GM18511 (cell line): ENCODE results near the gene PTPRD.

Source experiments
- ATAC-seq: cut with Tn5 transposase; IDR thresholded peaks from one replicate; pipeline ENCODE4 v1.9.1; 2021; ENCODE audit warnings: mild to moderate bottlenecking, moderate library complexity; ENCODE audit not compliant: unreplicated experiment

Gene PTPRD

DNA sequence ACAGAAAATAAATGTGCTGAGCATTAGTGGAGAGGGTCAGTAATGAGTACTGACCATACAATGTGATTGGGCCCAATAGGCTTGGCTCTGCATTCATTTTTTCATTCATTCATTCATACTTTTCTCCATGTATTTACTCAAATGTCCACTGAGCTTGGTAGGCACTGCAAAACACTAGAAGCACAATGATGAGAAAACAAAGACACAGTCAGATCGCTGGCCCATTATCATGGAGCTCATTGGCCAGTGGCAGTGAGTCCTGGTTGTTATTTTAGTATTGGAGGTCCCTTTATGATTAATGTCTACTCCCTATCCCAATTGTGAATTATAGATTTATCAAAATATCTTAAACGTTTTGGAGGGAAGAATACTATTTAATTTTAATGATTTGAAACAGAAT lies 1733.5 kb downstream of the PTPRD start:
- no peak for ATAC-seq

DNA sequence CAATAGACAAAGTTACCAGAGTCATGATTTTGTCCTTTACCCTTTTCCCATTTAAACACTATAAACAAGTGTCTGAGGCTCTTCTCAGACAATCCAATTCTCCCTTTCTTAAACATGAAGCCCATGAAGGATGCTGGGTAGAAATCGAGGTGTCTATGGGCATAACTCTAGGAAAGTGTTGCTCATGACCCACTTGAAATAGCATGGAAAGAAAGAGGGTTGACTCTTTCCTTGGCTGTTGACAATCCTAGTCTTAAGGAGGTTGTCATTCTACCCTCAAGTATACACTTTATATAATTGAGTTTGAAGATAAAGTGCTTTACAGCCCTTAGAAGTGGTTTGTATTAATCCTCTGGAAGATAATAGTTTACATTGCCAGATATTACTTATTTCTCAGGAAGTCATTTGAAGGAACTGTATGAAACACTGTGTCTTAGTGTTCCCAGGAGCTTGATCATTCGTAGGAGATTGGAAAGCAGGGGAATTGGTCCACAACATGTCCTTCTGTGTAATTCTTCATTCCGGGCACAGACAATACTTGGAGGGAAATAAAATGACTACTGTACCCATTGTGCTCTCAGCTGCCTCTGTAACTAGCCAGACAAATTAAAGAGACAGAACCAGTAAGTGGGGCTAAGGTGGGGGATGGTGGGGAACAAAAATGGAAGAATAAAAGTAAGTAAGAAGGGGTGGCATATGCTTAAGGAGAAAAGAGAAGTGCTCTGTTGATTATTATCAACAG lies 1734.9 kb downstream of the PTPRD start:
- no peak for ATAC-seq

DNA sequence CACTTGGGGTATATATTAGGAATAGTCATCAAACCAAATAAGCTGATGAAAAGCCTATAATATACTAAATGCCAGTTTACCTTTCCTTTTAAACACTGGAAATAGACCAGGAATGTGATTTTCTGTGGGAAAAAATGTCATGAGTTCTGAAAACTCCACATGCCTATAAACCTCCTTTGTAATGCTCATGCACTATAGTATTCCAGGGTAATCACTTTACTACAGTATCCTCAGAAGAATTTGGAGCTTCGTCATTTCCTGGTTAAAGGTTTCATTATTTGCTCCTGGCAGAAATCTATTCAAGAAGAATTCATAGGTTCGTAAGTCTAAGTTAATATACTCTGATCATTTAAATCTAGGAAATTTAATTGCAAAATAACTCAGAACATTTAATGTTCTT lies 1736.5 kb downstream of the PTPRD start:
- no peak for ATAC-seq

DNA sequence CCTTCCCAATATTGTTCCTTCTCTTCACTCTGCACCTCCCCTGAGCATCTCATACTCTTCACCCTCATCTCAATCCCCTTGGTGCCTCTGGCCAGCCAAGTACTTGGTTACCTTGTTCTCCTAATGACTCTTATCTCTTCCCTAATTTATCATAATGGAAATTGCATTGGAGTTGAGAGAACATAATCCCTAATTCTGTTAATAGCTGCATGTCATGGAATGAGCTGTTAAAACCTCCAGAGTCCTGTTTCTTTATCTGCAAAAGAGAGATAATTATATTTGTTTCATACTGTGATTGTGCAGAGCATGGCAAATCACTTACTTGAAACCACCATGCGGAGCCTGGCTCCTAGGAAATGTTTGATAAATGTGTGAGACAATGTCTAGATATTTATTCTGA lies 1738.3 kb downstream of the PTPRD start:
- no peak for ATAC-seq

- ATAC-seq, result no peak
These were observed 1740.0 kb downstream of the PTPRD start for GRCh38 chr9:8872802-8873201.

DNA sequence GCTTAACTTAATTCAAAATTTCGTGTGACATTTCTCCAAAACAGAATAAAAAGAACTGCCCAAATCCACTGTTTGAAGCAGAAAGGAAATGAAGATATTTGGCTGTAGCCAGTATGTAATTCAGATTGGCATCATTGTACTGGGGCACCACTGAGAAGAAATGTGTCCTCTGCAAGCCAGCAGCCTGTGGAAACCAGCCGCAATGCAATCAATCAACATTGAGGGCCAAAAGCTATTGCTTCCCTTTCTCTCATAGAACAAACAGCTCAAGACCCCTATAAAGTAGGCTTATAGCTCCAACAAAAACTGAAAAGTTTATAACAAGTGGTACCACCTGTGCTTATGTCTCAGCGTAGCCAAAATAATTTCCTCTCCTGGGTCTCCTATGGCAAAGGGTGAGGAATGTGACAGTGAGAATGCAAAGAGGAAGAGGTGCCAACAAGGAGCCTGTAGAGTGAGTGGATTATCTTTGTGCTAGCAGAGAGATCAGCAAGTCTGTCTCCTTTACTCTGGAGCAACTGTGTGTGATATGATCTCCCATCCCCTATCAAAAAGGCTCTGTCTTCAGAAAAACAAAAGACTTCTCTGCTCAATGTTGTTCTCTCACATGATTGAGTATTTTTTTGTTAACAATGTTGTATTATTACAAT lies 1740.9 kb downstream of the PTPRD start:
- no peak for ATAC-seq

- ATAC-seq, result no peak
These were observed 1741.4 kb downstream of the PTPRD start for GRCh38 chr9:8871396-8871795.

GRCh38 chr9:8869812-8870211 lies 1743.0 kb downstream of the PTPRD start:
- ATAC-seq, result no peak

- ATAC-seq, result no peak
These were observed 1744.2 kb downstream of the PTPRD start for GRCh38 chr9:8868632-8869031.

DNA sequence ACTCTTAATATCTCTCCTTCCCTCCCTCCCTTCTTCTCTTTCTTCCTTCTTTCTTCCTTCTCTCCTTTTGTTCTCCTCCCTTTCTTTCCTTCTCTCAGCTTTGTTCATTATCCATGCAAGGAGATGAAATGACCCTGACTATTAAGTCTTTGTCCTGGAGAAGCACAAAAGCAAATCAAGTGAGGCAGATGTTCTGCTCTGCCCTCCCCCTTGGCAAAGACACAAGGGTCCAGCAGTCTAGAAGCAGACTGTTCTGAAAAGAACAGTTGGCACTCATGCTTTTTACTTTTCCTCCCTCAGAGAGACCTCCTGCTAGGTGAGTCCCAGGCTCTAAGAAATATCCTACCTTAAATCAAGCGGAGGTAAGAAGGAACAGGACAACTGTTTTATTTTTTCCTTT lies 1745.7 kb downstream of the PTPRD start:
- ATAC-seq, result no peak

- no peak for ATAC-seq
These were observed 1748.3 kb downstream of the PTPRD start for GRCh38 chr9:8864545-8864896.

DNA sequence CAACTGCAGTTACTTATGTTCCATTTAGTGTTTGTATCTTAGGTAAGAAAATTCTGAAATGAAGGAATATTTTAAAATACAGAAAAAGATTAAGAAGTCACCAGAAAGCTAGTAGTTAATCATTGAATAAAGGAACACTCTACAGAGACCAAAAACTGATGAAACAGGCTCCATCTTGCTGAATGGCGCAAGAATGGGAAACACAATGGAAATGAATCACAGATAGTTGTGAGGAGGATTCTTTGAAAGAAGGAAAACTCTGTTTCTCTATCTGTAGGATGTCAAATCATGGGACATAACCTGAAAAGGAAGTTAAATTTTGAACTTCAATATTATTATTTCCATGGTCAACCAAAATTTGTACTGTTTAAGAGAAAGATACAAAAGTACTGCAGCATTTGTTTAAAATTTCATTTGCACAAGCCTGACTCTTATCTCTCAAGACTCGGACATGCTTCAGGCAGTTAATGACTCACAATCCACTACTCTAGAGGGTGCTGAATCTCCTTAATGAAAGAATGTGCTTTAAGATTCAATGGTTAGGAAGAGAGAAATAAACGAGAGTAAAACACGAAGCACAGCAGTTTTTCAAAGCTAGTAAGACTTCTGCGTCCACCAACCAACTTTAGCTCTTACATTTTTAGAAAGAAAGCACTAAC lies 1748.8 kb downstream of the PTPRD start:
- ATAC-seq, result no peak

DNA sequence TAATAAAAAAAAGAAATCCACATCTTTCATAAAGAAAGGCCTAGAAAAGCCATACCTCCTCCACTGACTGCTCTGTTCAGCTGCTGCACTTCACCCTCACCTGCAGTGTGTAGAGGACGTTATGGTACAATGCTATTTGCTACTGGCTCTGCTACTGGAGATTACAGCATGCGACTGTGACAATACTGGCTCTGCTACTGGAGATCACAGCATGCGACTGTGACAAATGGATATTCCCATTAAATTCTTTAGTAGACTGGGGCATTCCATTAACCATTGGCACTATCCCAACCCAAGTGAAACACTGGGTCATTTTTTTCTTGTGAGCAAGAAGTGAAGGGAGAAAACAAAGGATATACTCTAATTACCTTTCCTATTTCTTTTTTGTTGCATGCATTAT lies 1749.7 kb downstream of the PTPRD start:
- no peak for ATAC-seq

- no peak for ATAC-seq
These were observed 1751.9 kb downstream of the PTPRD start for GRCh38 chr9:8860925-8861324.

DNA sequence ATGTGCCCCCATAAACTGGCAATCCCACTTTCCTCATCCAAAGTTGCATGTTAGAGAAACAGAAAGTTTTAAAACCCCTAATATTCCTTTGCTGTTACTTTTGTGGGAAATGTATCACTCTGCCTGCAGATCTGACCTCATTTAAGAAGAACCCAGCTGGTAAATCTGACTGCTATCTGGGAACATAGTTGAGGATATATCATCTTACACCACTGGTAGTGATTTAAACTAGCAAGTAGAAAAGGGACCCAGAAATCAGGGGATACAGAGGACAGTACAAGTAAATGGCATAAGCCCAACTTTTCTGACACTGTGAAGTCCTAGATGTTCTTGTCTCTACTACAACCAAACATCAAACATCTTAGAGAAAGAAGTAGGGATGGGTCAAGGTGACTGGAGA lies 1752.7 kb downstream of the PTPRD start:
- ATAC-seq, result no peak

- ATAC-seq, result no peak
These were observed 1753.4 kb downstream of the PTPRD start for GRCh38 chr9:8859416-8859815.

GRCh38 chr9:8858596-8859161 lies 1754.1 kb downstream of the PTPRD start:
- ATAC-seq, result no peak

- ATAC-seq, result peak; percentile 34
These were observed 1754.7 kb downstream of the PTPRD start for GRCh38 chr9:8857926-8858595.

DNA sequence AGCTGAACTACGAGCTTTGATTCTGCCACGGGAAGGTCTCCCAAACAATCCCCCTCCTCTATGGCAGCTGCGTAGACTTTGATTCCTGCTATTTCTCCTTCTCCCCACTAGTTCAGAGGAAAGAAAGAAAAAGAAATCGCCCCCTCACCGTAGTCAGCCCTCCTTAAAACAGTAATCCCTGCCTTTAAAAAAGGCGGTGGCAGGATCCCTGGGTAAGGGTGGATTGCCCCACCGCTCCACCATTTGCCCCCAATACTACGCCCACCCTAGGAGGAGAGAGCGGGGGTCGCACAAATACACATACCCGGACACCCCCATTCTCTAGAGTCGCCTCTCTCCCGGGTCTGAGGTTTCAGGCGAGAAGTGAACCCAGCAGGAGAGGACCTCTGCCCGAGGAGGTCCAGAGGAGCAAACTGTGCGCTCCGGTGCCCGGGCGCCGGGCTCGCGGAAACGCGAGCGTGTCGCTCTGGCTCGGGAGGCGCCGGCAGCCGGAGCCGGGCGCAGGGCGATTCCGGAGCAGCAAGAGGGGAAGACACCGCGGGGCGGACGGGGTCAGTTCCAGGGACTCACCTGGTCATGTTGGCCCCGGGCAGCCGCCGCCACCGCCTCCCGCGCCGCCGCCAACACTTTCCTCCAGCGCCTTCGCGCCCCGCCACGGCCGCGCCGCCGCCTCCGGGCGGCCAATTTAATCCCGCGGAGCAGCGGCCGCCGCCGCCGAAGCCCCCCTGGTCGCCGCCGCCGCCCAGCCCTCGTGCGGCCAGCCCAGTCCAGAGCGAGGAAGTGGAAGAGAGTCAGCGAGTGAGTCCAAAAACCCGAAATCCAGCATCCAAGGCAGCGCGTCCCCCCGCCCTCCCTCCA lies 1755.5 kb downstream of the PTPRD start:
- ATAC-seq, result peak; percentile 48

DNA sequence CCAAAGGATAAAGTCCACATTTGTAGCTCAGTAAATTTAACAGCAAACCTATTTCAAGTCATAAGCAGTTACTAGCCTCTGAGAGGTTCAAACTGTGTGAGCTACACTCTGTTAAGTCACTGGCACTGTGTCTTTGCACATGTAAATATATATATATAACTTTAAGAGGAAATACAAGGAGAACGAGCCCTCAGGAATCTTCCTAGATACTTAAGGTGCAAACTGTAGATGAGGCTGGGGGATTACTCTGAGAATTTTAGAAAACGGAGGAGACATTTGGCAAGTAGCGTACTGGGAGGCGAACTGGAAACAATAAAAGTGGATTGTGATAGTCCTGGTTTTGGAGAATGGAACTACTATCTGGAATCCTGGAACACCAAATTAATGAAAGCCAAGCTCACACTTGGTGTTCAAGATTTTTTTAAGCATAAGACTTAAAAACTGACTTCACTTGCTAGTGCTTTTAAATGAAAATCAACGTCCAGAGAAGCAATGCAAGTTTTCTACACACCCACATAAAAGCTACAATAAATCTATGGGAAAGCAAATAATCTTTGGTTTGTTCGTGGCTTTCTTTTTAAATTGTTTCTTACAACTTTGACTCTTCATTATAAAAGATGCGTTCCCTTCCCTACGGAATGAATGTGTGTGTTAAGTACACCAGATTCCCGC lies 1756.3 kb downstream of the PTPRD start:
- ATAC-seq, result no peak
